Caco-2 (cell line): ENCODE data around the gene PPP1R3C. TPM values are rescaled to one million over a fixed set of nuclear protein-coding genes. Genes with fewer than 3 reads are reported as not detected.

Source experiments
- Bru-seq: library from RNA; stranded (reverse); fragments of 400-500 nt; gene quantifications from one replicate; lab custom pipeline; 2021; lab: Mats Ljungman, UMichigan
- BruChase-seq, 2 experiments: library from RNA; stranded (reverse); fragments of 400-500 nt; gene quantifications; one replicate each; lab custom pipeline; 2021; lab: Mats Ljungman, UMichigan
- BruUV-seq: library from RNA; stranded (reverse); fragments of 400-500 nt; replicated peaks from 2 replicates; lab custom pipeline; 2021; lab: Mats Ljungman, UMichigan
- CTCF ChIA-PET: fragments of 300-600 bp; sonication (Branson Sonifier 250); formaldehyde crosslinking; loops from one replicate; lab custom pipeline; 2022; ENCODE audit warnings: antibody characterized with exemption; lab: Charles Lee
- POLR2A ChIA-PET: fragments of 300-600 bp; sonication (Branson Sonifier 250); formaldehyde crosslinking; loops from one replicate; lab custom pipeline; 2022; ENCODE audit warnings: antibody characterized with exemption; lab: Charles Lee
- DNase-seq, 2 experiments: peaks; one replicate each; pipeline versions ENCODE4 v3.0.0 to v3.0.0-alpha.2; 2020 to 2022
- H3K27me3 ChIP-seq: replicated peaks from 2 replicates; pipeline ENCODE4 v1.6.0; 2011; ENCODE audit warnings: low read length; ENCODE audit not compliant: control insufficient read depth, insufficient read depth
- H3K36me3 ChIP-seq: 2 replicates; pipeline ENCODE4 v1.5.1; 2011; ENCODE audit warnings: low read length; ENCODE audit not compliant: control insufficient read depth, insufficient read depth
- H3K4me1 ChIP-seq: fragments of 250-450 bp; sonication (Bioruptor Pico); 2 replicates; pipeline ENCODE4 v1.5.1; 2020; ENCODE audit warnings: mild to moderate bottlenecking
- H3K4me3 ChIP-seq: 2 replicates; pipeline ENCODE4 v1.5.1; 2011; ENCODE audit warnings: low read depth, mild to moderate bottlenecking, control low read depth, low read length
- H3K9me3 ChIP-seq: fragments of 250-450 bp; sonication (Bioruptor Pico); 2 replicates; pipeline ENCODE4 v1.5.1; 2020; ENCODE audit warnings: mild to moderate bottlenecking, moderate library complexity
- H3K27ac Mint-ChIP-seq: one replicate; pipeline ENCODE4 v1.8.0; 2022; ENCODE audit warnings: mixed read lengths; ENCODE audit not compliant: unreplicated experiment
- H3K27me3 Mint-ChIP-seq: one replicate; pipeline ENCODE4 v1.8.0; 2022; ENCODE audit warnings: mixed read lengths; ENCODE audit not compliant: insufficient read depth, unreplicated experiment
- H3K36me3 Mint-ChIP-seq: one replicate; pipeline ENCODE4 v1.8.0; 2022; ENCODE audit warnings: mild to moderate bottlenecking, mixed read lengths; ENCODE audit not compliant: insufficient read depth, unreplicated experiment
- H3K4me1 Mint-ChIP-seq: one replicate; pipeline ENCODE4 v1.8.0; 2022; ENCODE audit warnings: low read depth, mixed read lengths; ENCODE audit not compliant: unreplicated experiment
- H3K4me3 Mint-ChIP-seq: one replicate; pipeline ENCODE4 v1.8.0; 2022; ENCODE audit warnings: mild to moderate bottlenecking, moderate library complexity, mixed read lengths; ENCODE audit not compliant: unreplicated experiment
- H3K9me3 Mint-ChIP-seq: one replicate; pipeline ENCODE4 v1.8.0; 2022; ENCODE audit warnings: mixed read lengths; ENCODE audit not compliant: unreplicated experiment
- CTCF ChIP-seq, 2 experiments: fragments of 200-600 bp in 1 of 2; IDR thresholded peaks; 1 replicate in 1 of 2; 2 replicates in 1 of 2; pipeline versions ENCODE4 v1.5.1 to v1.8.0; 2011 to 2022; ENCODE audit warnings: antibody characterized with exemption in 1 of 2, control low read depth in 1 of 2, inconsistent platforms in 1 of 2, low read depth in 1 of 2, low read length in 1 of 2, mild to moderate bottlenecking in 1 of 2, moderate library complexity in 1 of 2; ENCODE audit not compliant: insufficient read depth in 1 of 2, severe bottlenecking in 1 of 2, unreplicated experiment in 1 of 2
- intact Hi-C: fragments of 100-400 bp; cut with micrococcal nuclease; formaldehyde crosslinking; loops from one replicate; pipeline ENCODE4 v1.10.0; 2022; ENCODE audit not compliant: unreplicated experiment
- long read RNA-seq: library from polyadenylated mRNA; stranded (forward); transcript quantifications from one replicate; pipeline ENCODE4 v2.0.0, GENCODE V29; 2022
- total RNA-seq: library from RNA; stranded (reverse); gene quantifications from 2 replicates; pipeline ENCODE4 v1.2.3, GENCODE V29; 2022

Gene PPP1R3C
- total RNA-seq (not detected in 2 replicates), Bru-seq, nascent RNA (not detected), BruChase-seq, experiment 1, labeled RNA remaining after a 2-hour chase (not detected), BruChase-seq, experiment 2, labeled RNA remaining after a 6-hour chase (percentile 18 among the genes with signal in this experiment)
- long read RNA-seq = 0 reads

DNA sequence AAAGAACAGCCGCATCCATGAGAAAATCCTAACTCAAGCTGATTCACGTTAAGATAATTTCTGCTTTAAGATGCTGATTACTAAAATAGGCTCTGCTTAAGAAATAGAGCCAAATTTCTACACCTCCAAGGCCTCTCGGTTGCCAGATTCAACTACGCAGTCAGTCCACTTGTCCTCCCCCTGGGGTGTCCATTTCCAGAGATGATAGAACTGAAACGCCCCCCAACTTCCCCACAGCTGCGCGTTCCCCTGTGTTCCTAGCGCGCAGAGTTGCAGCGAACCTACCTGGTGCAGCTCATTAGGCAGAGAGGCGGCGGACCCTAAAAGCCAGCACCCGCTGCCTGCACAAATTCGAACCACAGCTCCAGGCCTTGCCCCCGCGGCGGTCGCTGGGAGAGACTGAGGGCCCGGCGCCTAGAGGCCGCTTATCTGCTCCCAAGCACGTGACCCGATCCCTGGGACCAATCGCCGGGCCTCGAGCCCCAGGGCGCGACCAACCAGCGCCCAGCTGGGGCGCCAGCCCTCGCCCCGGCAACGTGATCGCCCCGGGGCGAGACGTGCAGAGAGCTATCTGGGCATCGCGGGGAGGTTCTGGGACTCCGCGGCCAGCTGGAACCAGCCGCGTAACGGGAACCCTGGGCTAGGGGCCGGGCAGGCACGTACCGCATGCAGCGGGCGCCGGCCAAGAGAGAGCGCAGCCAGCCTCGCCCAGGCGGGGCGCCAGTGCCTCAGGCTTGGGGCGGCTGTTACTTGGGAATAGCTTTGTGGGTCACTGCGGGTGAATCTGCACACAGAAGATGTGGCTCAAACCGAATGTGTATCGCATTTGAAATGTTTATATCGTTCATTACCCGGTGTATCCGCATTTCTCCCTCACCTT, at the start of gene PPP1R3C:
PPP1R3C (minus strand) TSS at position 401 of the 880 bp plus-strand sequence; CDS start at position 299, 102 bp downstream.
- no peak for DNase-seq

GRCh38 chr10:91681361-91682276, 48.7 kb upstream of the PPP1R3C start:
- CTCF ChIA-PET = no interaction called here

More for the DNA sequence above, at the start of gene PPP1R3C:
- CTCF ChIA-PET = interaction anchor here (1.1 to 1.6 kb wide), 2 partner anchors 81 to 334 kb away, joined by 4 to 5 read pairs; no protein-coding TSS in a partner anchor
- no peaks in the 10 kb centered on the region for H3K4me1 ChIP-seq
- Mint-ChIP-seq H3K4me1 (no peaks in the 10 kb centered on the region), H3K9me3 (no peaks in the 10 kb centered on the region), H3K27me3 (peaks cover 7% of the 10 kb centered on the region), H3K36me3 (no peaks in the 10 kb centered on the region), H3K4me3 (no peak within 1 kb of the TSS), H3K27ac (no peak within 1 kb of the TSS)
- H3K27me3 ChIP-seq = no peaks in the 10 kb centered on the region
- no TSS peak for BruUV-seq
- no peak for TF ChIP-seq CTCF (IDR thresholded peaks at IDR 0.05; ENCODE audit: insufficient read depth in 1 of 2, low read depth in 1 of 2, low read length in 1 of 2, severe bottlenecking in 1 of 2, unreplicated experiment in 1 of 2)
- H3K9me3 ChIP-seq = no peaks in the 10 kb centered on the region
- intact Hi-C loops = no loop called here
- no peak within 1 kb of the TSS for H3K4me3 ChIP-seq
- H3K36me3 ChIP-seq = no peaks in the 10 kb centered on the region
- POLR2A ChIA-PET = interaction anchor here (0.6 kb wide), 1 partner anchor 508 kb away, joined by 3 read pairs; no protein-coding TSS in a partner anchor

More at GRCh38 chr10:91681361-91682276, 48.7 kb upstream of the PPP1R3C start:
- POLR2A ChIA-PET = no interaction called here
- no TSS peak for BruUV-seq
- DNase-seq = no peak
- Mint-ChIP-seq H3K36me3 (no peaks in the 10 kb centered on the region), H3K4me1 (no peaks in the 10 kb centered on the region), H3K9me3 (no peaks in the 10 kb centered on the region), H3K4me3 (no peak overlapping the region), H3K27ac (no peak overlapping the region), H3K27me3 (peaks cover 5% of the 10 kb centered on the region)
- no peaks in the 10 kb centered on the region for H3K4me1 ChIP-seq
- H3K27me3 ChIP-seq = no peaks in the 10 kb centered on the region
- no peak overlapping the region for H3K4me3 ChIP-seq
- TF ChIP-seq CTCF (IDR thresholded peaks at IDR 0.05; ENCODE audit: insufficient read depth in 1 of 2, low read depth in 1 of 2, low read length in 1 of 2, severe bottlenecking in 1 of 2, unreplicated experiment in 1 of 2) = no peak
- no peaks in the 10 kb centered on the region for H3K9me3 ChIP-seq
- no peaks in the 10 kb centered on the region for H3K36me3 ChIP-seq
- intact Hi-C loops = no loop called here
